Thymus (tissue), 14 donors: Measurements from ENCODE around the gene RFX1. TPM values are rescaled to one million over a fixed set of nuclear protein-coding genes. Genes with fewer than 3 reads are reported as not detected.
"Not testable (repeated sequence)": the region's sequence is repeated elsewhere in the genome, so short reads cannot be mapped to it uniquely, and the experiment has no call there.

Experiments
- DNase-seq, 9 donors: peaks; one replicate each; pipeline ENCODE4 v3.0.0-alpha.2; 2013; ENCODE audit warnings: low spot score in 9 of 9, low read depth in 6 of 9, missing footprints in 1 of 9
- H3K27ac ChIP-seq, 2 donors: one replicate each; pipeline ENCODE4 v1.5.1; 2013; ENCODE audit warnings: control low read depth in 1 of 2, low read depth in 1 of 2, low read length in 1 of 2, mild to moderate bottlenecking in 1 of 2, moderate library complexity in 1 of 2
- H3K27me3 ChIP-seq, 2 donors: one replicate each; pipeline ENCODE4 v1.5.1; 2013; ENCODE audit warnings: low read length in 1 of 2; ENCODE audit not compliant: control insufficient read depth in 2 of 2, insufficient read depth in 1 of 2
- H3K36me3 ChIP-seq, 2 donors: one replicate each; pipeline ENCODE4 v1.5.1; 2013; ENCODE audit warnings: low read length in 1 of 2, mild to moderate bottlenecking in 1 of 2, moderate library complexity in 1 of 2; ENCODE audit not compliant: control insufficient read depth in 2 of 2, insufficient read depth in 2 of 2
- H3K4me1 ChIP-seq, 2 donors: one replicate each; pipeline ENCODE4 v1.5.1; 2013; ENCODE audit warnings: low read length in 2 of 2; ENCODE audit not compliant: control insufficient read depth in 2 of 2, insufficient read depth in 2 of 2
- H3K4me3 ChIP-seq, 2 donors: one replicate each; pipeline ENCODE4 v1.5.1; 2013; ENCODE audit warnings: low read length in 2 of 2, control low read depth in 1 of 2, mild to moderate bottlenecking in 1 of 2
- H3K9me3 ChIP-seq, 2 donors: one replicate each; pipeline ENCODE4 v1.5.1; 2013; ENCODE audit warnings: low read length in 1 of 2, mild to moderate bottlenecking in 1 of 2; ENCODE audit not compliant: control insufficient read depth in 2 of 2, insufficient read depth in 1 of 2
- WGBS: extraction: QIAGEN DNeasy Blood & Tissue Kit; methylation state at CpG from one replicate; pipeline ENCODE4 v1.1.7; 2013; 5-methylcytosine and 5-hydroxymethylcytosine counted together
- long read RNA-seq, 10 donors: transcript quantifications; one replicate each; lab custom pipeline, GENCODE V29; 2026
- polyA plus RNA-seq: library from polyadenylated mRNA; stranded (reverse); fragments of 200-250 nt; gene quantifications from one replicate; pipeline ENCODE4 v1.2.3, GENCODE V29; 2013
- total RNA-seq: library from RNA; stranded (reverse); fragments of 120-200 nt; gene quantifications from one replicate; pipeline ENCODE4 v1.2.4, GENCODE V29; 2013
- donor health status: healthy.

RFX1 gene
- total RNA-seq (1.2 TPM), polyA plus RNA-seq (5.7 TPM)
- long read RNA-seq, donor 1 = 0 reads
- long read RNA-seq, donor 2, partial matches to known transcripts = 126 of 132 reads
- long read RNA-seq, donor 2, other reads (novel, unspliced or antisense) = 6 of 132 reads
- long read RNA-seq, donor 3, partial matches to known transcripts = 117 of 126 reads
- long read RNA-seq, donor 3, other reads (novel, unspliced or antisense) = 9 of 126 reads
- long read RNA-seq, donor 4 = 0 reads
- long read RNA-seq, donor 5, partial matches to known transcripts = 0 of 1 reads
- long read RNA-seq, donor 5, other reads (novel, unspliced or antisense) = 0 of 1 reads
- long read RNA-seq, donor 6 = 0 reads
- long read RNA-seq, donor 7, partial matches to known transcripts = 0 of 1 reads
- long read RNA-seq, donor 7, other reads (novel, unspliced or antisense) = 0 of 1 reads
- long read RNA-seq, donor 8 = 0 reads
- long read RNA-seq, donor 9 = 0 reads
- long read RNA-seq, donor 10, partial matches to known transcripts = 0 of 1 reads
- long read RNA-seq, donor 10, other reads (novel, unspliced or antisense) = 0 of 1 reads

GRCh38 chr19:14006085-14006765, at the start of gene RFX1:
Gene RFX1 (minus strand): TSS chr19:14006320. CDS start chr19:13993843, 12,477 bp downstream.
- DNase-seq = peak; percentile 96 to 99 (median 98)
- peak within 1 kb of the TSS; percentile 77 to 100 for H3K4me3 ChIP-seq
- H3K27ac ChIP-seq = peak within 1 kb of the TSS; percentile 94 to 95
- H3K36me3 ChIP-seq = no peaks in the 10 kb centered on the region
- H3K9me3 ChIP-seq = no peaks in the 10 kb centered on the region
- H3K27me3 ChIP-seq = no peaks in the 10 kb centered on the region
- H3K4me1 ChIP-seq = peaks cover 33 to 47% of the 10 kb centered on the region in 2 donors
- under 1% methylated on average over 58 of the region's 58 CpGs for WGBS

DNA sequence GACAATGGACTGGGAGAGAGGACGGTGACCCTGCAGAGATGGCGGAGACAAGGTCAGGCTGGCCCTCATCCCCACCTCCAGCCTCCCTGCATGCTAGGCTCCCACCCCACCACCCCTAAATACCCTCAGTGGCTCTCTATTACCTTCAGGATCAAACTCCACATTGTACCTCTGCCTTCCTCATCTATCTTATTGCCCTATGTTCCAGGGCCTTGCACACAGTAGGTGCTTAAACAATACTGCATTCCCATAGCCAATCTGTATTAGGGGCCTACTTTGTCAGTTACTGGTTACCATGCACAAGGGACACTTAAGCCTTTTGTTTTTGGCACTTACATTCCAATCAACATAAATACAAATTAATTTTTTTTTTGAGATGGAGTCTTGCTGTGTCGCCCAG, 49.3 kb upstream of the RFX1 start:
- no peak for DNase-seq
- peaks cover 20% of the 10 kb centered on the region in 2 donors for H3K36me3 ChIP-seq
- no peak overlapping the region for H3K27ac ChIP-seq
- H3K4me1 ChIP-seq = peaks cover 0 to 10% of the 10 kb centered on the region in 2 donors
- peaks cover 22 to 62% of the 10 kb centered on the region in 2 donors for H3K27me3 ChIP-seq
- no peaks in the 10 kb centered on the region for H3K9me3 ChIP-seq
- WGBS = 96% methylated on average over 3 of the region's 3 CpGs
- no peak overlapping the region for H3K4me3 ChIP-seq

GRCh38 chr19:14054721-14055120, 48.6 kb upstream of the RFX1 start:
- peaks cover 22 to 56% of the 10 kb centered on the region in 2 donors for H3K27me3 ChIP-seq
- WGBS = 46% methylated on average over 11 of the region's 11 CpGs
- H3K4me3 ChIP-seq = no peak overlapping the region
- H3K4me1 ChIP-seq = peaks cover 0 to 10% of the 10 kb centered on the region in 2 donors
- no peaks in the 10 kb centered on the region for H3K9me3 ChIP-seq
- H3K27ac ChIP-seq = no peak overlapping the region
- DNase-seq = no peak
- peaks cover 24% of the 10 kb centered on the region in 2 donors for H3K36me3 ChIP-seq

DNA sequence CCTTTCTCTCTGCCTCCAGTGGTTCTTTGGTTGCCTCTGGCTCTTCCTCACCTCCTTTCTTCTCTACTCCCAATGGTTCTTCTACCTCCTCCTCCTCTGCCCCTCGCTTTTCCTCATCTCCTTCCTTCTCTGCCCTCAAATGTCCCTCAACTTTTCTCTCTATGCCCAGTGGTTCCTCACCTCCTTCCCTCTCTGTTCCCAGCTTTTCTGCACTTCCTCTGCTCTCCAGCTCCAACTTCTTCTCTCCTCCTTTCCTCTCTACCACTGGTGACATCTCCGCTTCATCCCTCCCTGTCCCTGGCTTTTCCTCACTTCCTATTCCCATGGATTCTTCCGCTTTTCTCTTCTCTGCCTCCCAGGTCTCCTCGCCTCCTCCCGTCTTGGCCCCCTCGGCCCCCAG, 48.0 kb upstream of the RFX1 start:
- Histone ChIP-seq H3K27ac (no peak overlapping the region), H3K36me3 (peaks cover 27 to 28% of the 10 kb centered on the region in 2 donors), H3K4me3 (no peak overlapping the region), H3K27me3 (peaks cover 20 to 50% of the 10 kb centered on the region in 2 donors), H3K4me1 (peaks cover 0 to 10% of the 10 kb centered on the region in 2 donors), H3K9me3 (no peaks in the 10 kb centered on the region)
- DNase-seq = no peak
- WGBS = 82% methylated on average over 6 of the region's 6 CpGs

- Histone ChIP-seq H3K4me3 (no peak overlapping the region), H3K36me3 (peaks cover 33 to 34% of the 10 kb centered on the region in 2 donors), H3K4me1 (peaks cover 0 to 7% of the 10 kb centered on the region in 2 donors), H3K27ac (no peak overlapping the region), H3K27me3 (peaks cover 17 to 44% of the 10 kb centered on the region in 2 donors), H3K9me3 (peaks cover 0 to 5% of the 10 kb centered on the region in 2 donors)
- WGBS = 95% methylated on average over 11 of the region's 11 CpGs
- no peak for DNase-seq
Observed at GRCh38 chr19:14053500-14053899, 47.4 kb upstream of the RFX1 start.

DNA sequence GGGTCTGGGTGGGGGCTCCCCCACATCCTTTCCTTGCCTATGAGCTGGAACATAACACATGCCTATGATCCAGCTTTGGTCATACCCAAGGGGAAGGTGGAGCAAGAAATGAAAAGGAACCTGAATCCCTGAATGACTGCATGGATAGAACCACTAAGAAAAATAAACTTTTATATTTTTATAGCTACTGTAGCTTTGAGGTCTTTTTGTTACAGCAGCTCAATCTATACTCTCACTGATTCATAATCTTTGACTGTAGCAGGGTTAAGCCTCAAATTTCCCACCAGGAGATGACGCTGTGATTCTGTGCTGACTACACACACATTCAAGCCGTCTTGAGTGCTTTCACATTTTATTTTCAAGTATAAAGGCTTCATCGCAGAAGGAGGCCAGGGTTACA, 46.9 kb upstream of the RFX1 start:
- H3K36me3 ChIP-seq = peaks cover 37 to 39% of the 10 kb centered on the region in 2 donors
- H3K4me1 ChIP-seq = peaks cover 0 to 5% of the 10 kb centered on the region in 2 donors
- no peak for DNase-seq
- 98% methylated on average over 3 of the region's 3 CpGs for WGBS
- no peak overlapping the region for H3K27ac ChIP-seq
- peaks cover 0 to 9% of the 10 kb centered on the region in 2 donors for H3K9me3 ChIP-seq
- no peak overlapping the region for H3K4me3 ChIP-seq
- H3K27me3 ChIP-seq = peaks cover 14 to 39% of the 10 kb centered on the region in 2 donors

DNA sequence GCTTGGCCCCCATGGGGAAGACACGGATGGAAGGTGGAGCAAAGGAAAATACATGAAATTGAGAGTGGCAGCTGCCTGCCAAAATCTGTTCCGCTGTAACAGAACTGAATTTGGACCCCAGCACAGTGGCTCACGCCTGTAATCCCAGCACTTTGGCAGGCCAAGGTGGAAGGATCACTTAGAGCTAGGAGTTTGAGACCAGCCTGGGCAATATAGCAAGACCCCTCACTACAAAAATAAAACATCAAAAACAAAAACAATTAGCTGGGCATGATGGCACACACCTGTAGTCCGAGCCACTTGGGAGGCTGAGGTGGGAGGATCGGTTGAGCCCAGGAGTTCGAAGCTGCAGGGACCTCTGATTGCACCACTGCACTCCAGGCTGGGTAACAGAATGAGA, 46.4 kb upstream of the RFX1 start:
- Histone ChIP-seq H3K4me3 (no peak overlapping the region), H3K27me3 (peaks cover 11 to 34% of the 10 kb centered on the region in 2 donors), H3K4me1 (no peaks in the 10 kb centered on the region), H3K36me3 (peaks cover 39 to 41% of the 10 kb centered on the region in 2 donors), H3K27ac (no peak overlapping the region), H3K9me3 (peaks cover 0 to 9% of the 10 kb centered on the region in 2 donors)
- WGBS = 96% methylated on average over 6 of the region's 6 CpGs
- DNase-seq = no peak

- Histone ChIP-seq H3K4me1 (no peaks in the 10 kb centered on the region), H3K27ac (no peak overlapping the region), H3K9me3 (peaks cover 0 to 9% of the 10 kb centered on the region in 2 donors), H3K36me3 (peaks cover 39 to 41% of the 10 kb centered on the region in 2 donors), H3K4me3 (no peak overlapping the region), H3K27me3 (peaks cover 6 to 29% of the 10 kb centered on the region in 2 donors)
- WGBS = 95% methylated on average over 9 of the region's 9 CpGs
- no peak for DNase-seq
Observed at GRCh38 chr19:14051980-14052379, 45.9 kb upstream of the RFX1 start.

DNA sequence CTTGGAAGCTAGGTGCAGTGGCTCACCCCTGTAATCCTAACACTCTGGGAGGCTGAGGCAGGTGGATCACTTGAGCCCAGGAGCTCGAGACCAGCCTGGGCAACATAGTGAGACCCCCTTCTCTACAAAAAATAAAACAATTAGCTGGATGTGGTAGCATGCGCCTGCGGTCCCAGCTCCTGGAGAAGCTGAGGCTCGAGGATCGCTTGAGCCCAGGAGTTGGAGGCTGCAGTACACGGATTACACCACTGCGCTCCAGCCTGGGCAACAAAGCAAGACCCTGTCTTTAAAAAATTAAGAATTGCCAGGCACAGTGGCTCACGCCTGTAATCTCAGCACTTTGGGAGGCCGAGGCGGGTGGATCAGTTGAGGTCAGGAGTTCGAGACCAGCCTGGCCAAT, 44.8 kb upstream of the RFX1 start:
- H3K4me3 ChIP-seq, H3K4me1 ChIP-seq, H3K27ac ChIP-seq, DNase-seq, H3K9me3 ChIP-seq: not testable (repeated sequence)
- WGBS = 97% methylated on average over 11 of the region's 11 CpGs
- peaks cover 0 to 19% of the 10 kb centered on the region in 2 donors for H3K27me3 ChIP-seq
- peaks cover 46 to 47% of the 10 kb centered on the region in 2 donors for H3K36me3 ChIP-seq
